RCC 7860 (cell line): ENCODE results near the gene CDH11.

Experiments used
- DNase-seq: peaks from one replicate; pipeline ENCODE4 v3.0.0-alpha.2; 2015; ENCODE audit warnings: low spot score
- FAIRE-seq: peaks from 2 replicates; lab custom pipeline; 2012; peaks lifted over from hg19 to GRCh38; lab: Jason Lieb, UNC

Gene CDH11

DNA sequence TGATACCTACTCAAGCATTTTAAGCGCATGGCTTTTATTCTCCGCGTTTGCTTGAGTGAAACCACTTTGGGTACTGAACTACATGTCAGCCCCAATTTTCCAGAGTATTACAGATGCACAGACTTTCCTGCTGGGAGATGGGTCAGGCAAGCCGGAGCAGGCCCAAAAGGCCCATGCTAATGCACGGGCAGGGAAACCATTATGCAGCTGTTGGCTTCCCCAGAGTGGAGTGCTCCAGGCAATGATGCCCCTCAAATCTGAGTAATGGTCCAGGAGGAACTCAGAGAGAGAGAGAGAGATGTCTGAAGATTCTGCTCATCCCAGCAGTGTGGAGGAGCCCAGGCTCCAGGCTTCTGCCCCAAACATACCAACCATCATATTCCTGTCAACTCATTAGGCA lies 80.2 kb downstream of the CDH11 start:
- FAIRE-seq: no peak
- DNase-seq: no peak

DNA sequence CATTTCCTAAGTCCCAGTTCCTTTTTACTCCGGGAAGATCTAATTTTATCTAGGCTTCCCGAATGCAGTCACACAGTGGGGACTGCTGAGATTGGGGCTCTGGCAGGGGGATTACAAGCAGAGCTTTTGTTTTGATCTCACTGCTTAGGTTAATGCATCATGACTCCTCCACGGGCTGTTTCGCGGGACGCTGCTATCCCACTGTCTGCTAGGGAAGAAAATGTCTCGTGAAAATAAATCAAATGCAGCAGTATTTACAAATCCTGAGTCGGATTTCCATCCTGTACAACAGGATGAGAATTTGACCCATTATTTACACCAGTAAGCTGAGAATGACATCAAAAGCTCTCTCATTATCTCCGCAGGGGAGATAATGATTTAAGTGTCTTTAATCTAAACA lies 83.8 kb downstream of the CDH11 start:
- DNase-seq (no peak), FAIRE-seq (no peak)

DNA sequence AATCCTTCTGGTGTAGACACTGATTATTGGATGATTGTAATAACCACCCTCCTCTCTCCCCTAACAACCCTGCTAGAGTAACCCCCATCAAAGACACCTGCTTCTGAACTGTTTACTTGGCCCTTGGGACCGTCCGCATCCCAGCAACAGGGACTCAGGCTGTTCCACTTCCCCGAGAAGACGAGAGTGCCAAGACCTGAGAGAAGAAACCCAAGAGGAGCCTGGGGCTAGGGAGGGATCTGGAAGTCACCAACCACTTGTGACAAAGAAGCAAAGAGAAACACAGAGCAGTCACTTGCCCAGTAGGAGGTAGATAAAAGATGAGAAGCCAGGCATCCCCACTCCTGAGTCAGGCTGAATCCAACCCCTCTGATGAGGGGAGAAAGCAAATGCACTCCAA lies 84.3 kb downstream of the CDH11 start:
- FAIRE-seq: no peak
- DNase-seq: no peak

DNA sequence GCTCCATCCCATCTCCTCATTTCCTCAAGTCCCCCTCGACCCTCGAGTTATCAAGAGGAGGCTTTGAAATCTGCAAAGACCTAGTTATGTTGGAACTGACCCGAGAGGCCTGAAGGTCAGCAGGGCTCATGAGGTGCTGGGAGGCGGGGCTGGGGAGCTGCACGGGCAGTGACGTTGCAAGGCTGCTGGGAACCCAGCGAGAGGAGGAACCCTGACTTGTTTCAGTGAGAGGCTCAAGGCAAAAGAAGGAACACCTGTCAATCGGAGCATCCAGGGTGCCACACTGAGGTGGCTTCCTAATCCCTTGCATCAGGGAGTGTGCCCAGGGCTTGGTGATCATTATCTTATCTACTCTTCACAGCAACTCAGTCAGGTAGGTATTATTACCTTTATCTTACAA lies 86.9 kb downstream of the CDH11 start:
- DNase-seq (no peak), FAIRE-seq (no peak)

DNA sequence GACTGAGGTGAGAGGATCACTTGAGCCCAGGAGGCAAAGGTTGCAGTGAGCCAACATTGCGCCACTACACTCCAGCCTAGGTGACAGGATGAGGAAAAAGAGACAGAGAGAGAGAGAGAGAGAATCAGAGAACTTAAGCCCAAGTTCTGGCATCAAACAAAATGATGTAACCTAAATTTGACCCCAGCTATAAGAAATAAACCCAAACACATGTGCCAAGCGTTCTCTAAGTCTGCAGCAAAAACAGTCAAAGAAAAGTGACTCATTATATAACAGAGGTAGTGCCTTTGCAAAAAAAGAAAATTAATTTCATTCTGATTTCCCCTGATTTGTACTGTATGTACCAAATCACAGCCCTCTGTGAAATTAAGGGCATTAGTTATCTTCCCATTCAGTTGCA lies 89.5 kb downstream of the CDH11 start:
- no peak for DNase-seq
- no peak for FAIRE-seq

DNA sequence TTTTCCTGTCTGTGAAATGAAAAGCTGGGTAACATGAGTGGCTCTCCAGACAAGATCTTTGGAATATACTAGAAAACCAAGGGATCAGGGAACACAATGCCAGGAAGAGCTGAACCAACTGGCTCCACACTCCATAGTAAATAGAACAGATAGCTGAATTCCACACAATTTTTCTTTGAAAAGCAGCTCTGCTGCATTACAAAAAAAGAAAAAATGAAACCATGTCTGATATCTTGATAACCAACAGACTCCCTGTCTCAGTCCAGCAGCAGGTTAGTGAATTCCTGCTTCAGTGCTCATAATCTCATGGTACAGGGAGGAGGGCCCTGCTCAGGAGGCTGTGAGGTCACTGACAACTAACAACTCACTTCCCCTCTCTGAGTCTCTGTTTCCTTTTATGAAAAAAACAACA lies 97.1 kb downstream of the CDH11 start:
- DNase-seq: no peak

DNA sequence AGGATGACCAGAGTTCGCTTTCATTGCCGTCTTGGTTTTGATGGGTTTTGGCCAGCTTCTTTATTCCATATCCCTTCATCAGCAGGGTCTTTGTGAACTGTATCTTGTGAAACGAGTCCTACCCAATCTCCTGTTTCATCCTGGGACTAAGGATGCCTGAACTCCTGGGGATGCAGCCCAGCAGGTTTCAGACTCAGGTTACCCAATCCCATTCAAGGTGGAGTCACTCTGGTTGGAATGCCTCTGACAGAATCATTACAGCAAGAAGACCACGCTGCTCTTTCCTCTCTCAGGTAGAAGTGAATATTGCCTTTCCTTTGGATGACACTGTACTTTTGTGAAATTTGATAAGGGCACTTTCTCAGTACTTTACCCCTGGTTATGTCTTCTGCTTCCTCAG lies 98.1 kb downstream of the CDH11 start:
- no peak for FAIRE-seq
- DNase-seq: no peak

More for the DNA sequence above, 97.1 kb downstream of the CDH11 start:
- FAIRE-seq: no peak

DNA sequence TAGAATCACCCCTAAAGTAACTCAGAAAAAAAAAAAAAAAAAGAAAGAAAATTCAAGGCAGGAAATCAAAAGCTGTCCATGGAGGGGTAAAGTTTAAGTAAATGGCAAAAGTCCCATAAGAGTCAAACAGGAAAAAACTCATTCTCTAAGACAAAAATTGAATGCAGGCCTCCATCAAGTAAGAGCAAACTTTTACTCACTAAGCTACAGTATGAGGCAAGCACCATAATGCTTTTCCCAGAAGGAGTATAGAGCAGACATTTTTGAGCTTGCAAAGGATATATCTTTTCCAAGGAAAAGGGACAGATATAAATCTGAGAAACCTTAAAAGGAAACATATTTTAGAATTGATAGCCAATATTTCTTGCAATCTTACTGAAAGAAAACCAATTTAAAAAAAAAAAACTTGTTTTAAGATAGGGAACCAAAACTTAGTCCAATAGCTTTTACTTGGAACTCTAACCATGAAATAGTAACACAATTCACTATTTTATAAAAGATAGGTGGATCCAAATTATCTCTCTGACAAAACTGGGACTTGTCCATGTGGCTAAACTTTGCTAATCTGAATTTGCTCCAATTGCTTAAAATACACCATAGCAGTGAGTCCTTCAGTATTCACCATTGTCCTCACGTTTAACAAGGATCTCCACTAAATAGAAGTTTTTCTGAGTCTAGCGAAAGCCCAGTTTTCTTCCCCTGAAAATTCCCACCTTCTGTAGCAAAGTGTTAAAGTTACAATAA lies 99.8 kb downstream of the CDH11 start:
- DNase-seq (no peak), FAIRE-seq (no peak)

DNA sequence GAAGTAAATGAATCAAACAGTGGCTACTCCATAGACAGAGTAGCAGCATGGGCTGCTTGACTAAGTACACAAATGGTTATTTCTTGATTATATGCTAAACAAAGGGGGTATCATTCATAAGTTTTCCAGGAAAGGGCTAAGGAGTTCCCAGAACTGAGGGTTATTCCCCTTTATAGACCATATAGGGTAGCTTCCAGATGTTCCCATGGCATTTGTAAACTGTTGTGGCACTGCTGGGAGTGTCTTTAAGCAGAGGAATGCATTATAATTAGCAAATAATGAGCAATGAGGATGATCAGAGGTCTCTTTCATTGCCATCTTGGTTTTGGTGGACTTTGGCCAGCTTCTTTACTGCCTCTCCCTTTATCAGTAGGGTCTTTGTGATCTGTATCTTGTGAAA lies 105.1 kb downstream of the CDH11 start:
- DNase-seq (no peak), FAIRE-seq (no peak)

DNA sequence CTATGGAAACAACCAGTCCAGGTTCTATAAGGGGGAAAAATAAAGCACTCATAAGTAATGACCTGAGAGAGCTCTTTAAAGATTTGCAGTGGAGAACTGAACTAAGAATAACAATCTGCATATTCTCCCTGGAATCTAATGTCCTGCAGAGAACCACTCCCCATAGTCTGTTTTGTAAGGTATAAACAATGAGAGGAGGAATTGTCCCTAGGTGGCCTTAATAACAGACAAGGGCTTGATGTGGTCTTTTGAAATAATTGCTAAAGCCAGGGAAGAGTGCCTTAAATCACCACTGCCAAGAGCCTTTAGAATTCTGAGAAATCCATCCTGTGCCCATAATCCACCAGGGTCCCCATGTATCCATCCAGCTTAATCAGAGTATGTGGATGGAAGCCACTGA lies 106.3 kb downstream of the CDH11 start:
- no peak for FAIRE-seq

DNA sequence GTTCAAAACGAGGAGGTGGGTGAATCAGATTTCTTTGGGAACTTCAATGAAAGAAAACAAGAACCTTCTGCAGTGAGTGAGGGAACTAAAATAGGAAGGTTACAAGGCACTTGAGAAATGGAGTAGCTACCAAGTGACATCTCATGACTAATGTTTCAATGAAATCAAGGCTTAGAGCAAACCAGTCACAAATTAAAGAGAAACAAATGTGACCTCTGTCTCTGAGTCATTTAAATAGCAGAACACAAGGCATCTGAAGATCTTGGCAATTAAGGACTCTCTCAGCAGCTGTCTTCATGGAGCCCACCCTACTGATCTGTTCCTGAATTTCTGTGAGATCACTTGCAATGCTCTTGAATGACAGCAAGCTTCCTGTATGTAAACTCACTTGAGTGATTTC lies 109.5 kb downstream of the CDH11 start:
- DNase-seq: no peak
- FAIRE-seq: no peak

More for the DNA sequence above, 106.3 kb downstream of the CDH11 start:
- DNase-seq: no peak

DNA sequence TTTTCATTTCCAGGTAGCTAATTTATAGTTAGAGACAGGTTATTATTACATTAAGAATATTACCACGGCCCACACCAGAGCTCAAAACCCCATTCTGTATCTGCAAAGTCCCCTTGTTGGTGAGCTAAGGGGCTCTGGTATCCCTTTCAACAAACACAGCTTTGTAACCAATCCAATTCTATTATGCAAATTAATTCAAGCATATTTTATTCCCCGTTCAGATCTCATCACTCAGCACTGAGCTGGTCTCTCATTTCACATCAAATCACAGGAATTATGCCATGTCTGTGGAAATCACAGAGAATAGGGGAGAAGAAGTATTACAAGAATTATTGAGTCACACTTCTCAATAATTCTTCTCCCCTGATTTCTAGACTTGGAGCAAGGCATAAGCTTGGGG lies 111.7 kb downstream of the CDH11 start:
- FAIRE-seq (no peak), DNase-seq (no peak)

DNA sequence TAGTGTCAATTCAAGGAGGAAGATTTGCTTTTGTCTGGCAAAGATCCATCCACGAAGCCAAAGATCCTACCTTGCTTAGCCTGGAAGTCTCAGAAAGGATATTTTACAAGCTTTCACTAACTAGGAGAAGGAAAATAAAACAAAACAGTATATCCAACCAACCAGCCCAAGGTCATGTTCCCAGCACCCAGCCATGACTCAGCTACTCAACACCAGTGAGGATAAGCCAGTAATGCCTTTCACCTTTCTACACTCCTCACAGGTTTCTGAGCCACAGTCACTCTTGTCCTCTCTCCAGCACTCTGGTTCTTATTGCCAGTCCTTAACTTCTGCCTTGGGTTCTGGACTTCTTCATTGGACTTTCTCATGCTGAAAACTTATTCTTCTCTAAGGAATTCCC lies 116.2 kb downstream of the CDH11 start:
- no peak for FAIRE-seq

DNA sequence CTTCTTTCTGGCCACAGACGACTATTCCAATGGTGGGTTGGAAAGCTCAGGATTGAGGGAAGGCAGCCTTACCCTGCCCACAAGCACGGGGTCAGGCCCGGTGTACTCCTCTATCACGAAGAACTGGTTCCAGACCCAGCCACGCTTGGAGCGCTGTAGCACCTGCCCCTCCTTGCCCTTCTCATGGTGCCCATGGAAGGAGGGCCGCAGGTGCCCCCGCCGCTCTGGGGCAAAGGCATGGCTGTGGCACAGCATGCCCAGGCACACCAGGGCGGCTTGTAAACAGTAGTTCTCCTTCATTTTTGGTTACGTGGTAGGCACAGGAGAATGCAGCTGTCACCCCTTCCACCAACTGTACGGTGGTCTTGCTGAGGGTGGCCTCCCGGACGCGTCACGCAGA lies 117.3 kb downstream of the CDH11 start:
- DNase-seq: no peak
- no peak for FAIRE-seq

More for the DNA sequence above, 116.2 kb downstream of the CDH11 start:
- DNase-seq: no peak

DNA sequence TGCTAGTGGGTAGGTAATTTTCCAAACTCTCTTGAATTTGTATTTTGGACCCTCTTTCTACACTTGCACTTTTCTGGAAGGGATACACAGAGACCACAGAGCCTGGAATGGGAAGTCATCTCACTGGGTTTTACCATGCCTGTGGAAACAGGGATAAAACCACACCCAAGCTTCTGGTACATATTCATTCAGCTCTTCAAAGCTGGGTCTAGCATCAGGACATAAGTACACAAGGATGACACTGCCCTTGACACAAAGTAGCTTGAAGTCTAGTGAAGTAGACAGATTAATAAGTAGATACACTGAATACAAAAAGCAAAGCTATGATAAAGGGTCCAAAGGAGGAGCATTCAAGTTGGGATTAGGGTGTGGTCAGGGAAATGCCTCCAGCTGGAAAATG lies 118.2 kb downstream of the CDH11 start:
- FAIRE-seq (no peak), DNase-seq (no peak)

DNA sequence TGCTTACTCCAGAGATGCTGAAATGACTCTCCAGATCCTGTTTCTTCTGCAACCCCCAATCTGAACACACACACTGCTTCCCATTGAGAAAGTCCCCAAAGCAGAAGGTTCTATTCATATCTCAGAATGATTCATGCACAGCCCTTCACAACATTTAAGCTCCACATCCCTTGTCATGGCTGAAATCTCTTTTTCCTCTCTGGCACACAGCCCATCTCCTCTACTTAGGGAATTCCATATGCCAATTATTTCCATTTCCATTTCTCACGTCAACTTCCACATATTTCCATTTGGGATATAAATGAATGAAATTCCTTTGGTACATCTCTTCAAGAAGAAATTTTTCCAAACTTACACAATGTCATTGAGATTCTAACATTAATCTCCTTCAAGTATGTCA lies 119.6 kb downstream of the CDH11 start:
- DNase-seq (no peak), FAIRE-seq (no peak)

DNA sequence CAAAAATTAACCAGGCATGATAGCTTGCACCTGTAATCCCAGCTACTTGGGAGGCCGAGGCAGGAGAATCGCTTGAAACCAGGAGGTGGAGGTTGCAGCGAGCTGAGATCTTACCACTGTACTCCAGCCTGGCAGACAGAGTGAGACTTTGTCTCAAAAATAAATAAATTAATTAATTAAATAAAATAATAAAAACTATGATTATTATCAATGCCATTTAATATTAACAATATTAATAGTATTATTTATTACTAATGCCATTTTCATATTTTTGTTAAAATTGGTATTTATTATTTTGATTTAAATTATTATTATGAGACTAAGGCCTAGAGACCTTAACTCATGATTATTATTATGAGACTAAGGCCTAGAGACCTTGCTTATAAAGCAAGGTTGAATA lies 121.2 kb downstream of the CDH11 start:
- no peak for DNase-seq
- FAIRE-seq: no peak

DNA sequence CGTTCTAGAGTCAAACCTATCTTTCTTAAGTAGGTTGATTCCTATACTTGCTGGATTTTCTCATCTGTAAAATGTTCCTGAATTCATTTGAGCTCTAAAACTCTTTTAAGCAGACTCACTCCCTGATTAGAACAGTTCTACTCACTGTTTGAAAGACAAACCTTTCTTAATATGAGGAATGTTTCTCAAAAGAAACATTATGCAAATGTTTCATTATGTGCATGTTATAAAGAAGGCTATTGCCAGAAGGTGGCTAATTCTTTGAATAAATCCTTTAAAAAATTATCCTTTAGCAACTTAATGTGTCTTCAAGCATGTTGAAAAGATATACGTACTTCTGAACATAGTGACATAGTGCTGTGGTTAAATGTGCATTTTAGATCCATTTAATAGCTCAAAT lies 124.1 kb downstream of the CDH11 start:
- FAIRE-seq (no peak), DNase-seq (no peak)

DNA sequence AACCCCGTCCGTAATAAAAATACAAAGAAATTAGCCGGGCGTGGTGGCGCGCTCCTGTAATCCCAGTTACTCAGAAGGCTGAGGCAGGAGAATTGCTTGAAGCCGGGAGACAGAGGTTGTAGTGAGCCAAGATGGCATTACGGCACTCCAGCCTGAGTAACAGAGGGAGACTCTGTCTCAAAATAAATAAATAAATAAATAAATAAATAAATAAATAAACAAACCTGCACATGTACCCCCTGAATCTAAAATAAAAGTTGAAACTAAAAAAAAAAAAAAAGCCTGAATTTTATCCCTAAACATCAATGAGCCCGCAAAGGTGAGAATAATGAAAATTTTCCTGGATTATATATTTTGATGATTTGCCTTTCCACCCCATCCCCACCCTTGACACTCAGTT lies 124.7 kb downstream of the CDH11 start:
- DNase-seq (no peak), FAIRE-seq (no peak)

DNA sequence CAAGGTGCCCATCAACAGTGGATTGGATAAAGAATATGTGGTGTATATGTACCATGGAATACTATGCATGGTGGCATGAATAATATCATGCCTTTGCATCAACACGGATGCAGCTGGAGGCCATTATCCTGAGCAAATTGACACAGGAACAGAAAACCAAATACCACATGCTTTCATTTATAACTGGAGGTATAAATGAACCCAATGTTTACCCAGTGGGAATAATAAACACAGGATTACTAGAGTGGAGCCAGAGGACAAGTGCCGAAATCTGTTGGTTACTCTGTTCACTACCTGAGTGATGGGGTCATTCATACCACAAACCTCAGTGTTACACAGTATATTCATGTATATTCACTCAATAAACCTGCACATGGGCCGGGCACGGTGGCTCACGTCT lies 125.2 kb downstream of the CDH11 start:
- no peak for FAIRE-seq
- no peak for DNase-seq

DNA sequence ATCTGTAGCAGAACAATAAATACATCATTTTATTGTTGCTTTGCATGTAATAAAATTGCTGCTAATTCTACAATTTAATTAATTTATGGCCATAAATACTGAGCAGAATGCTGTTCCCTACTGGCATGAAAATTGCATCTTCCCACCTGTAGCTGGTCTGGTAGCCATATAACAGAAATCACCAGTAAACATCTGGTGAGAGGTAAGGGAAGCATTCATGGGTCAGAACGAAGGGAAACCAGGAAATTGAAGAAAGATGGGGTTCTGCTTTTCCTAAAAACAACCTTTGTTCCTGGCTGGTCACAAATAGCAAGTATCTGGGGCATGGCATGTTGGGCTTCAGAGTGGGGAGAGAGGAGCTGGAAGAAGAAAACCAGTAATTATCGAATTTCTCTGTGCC lies 128.4 kb downstream of the CDH11 start:
- DNase-seq (no peak), FAIRE-seq (no peak)

DNA sequence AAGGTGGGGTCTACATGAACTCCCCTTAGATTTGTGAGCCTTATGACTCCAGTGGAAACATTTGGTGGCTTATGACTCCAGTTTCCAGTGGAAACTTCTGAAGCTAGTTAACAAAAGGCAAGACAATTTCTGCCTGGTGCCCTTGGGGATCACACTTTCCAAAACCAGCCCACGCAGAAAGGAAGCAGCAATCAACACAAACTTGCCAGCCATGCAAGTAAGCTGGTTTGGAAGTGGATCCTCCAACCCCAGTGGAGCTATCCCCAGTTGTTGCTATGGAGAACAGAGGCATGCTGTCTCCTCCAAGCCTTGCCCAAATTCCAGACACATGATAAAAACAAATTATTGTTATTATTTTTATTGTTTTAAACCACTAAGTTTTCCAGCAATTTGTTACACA lies 130.9 kb downstream of the CDH11 start:
- DNase-seq: no peak
- FAIRE-seq: no peak

DNA sequence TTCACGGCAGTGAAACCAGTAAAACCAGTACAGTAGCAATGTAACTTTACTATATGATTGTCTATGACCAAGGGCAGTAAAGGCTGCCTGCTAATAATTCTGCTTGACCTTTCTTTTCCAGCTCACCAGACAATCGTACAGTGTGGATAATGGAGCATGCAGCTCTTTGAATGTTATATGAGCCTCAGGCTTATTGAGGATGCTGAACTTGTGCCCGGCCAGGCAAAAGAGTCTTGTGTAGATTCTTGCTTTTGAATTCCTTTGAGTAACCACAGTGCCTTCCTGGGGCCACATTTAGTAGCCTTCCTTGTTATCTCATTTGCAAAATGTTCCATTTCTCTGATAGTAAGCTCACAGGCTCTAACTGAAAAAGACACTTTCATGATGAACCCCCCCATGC lies 131.8 kb downstream of the CDH11 start:
- no peak for DNase-seq
- no peak for FAIRE-seq
